Cardiac muscle cell (in vitro differentiated cells and primary cell): ENCODE measurements around the gene PHF21B. TPM values are rescaled to one million over a fixed set of nuclear protein-coding genes. Genes with fewer than 3 reads are reported as not detected.
"Not testable (repeated sequence)": the region's sequence is repeated elsewhere in the genome, so short reads cannot be mapped to it uniquely, and the experiment has no call there.

Experiments used
- DNase-seq, 2 donors: peaks; one replicate each; pipeline versions ENCODE4 v3.0.0 to v3.0.0-alpha.2; 2010 to 2017; ENCODE audit warnings: low read depth in 1 of 2, low spot score in 1 of 2
- H3K27ac ChIP-seq: fragments of 200-600 bp; sonication (generic); 2 replicates; pipeline ENCODE4 v1.5.1; 2016
- H3K27me3 ChIP-seq: fragments of 200-600 bp; sonication (generic); 2 replicates; pipeline ENCODE4 v1.6.0; 2016; ENCODE audit warnings: control low read depth
- H3K36me3 ChIP-seq: fragments of 200-600 bp; sonication (generic); 2 replicates; pipeline ENCODE4 v1.5.1; 2016; ENCODE audit warnings: control low read depth
- H3K4me1 ChIP-seq: fragments of 200-600 bp; sonication (generic); 2 replicates; pipeline ENCODE4 v1.8.1; 2017; ENCODE audit warnings: low read depth, mild to moderate bottlenecking, mixed run types
- H3K4me3 ChIP-seq: fragments of 200-600 bp; sonication (generic); 2 replicates; pipeline ENCODE4 v1.5.1; 2016; ENCODE audit warnings: mild to moderate bottlenecking
- H3K9me3 ChIP-seq: fragments of 200-600 bp; sonication (generic); 2 replicates; pipeline ENCODE4 v1.5.1; 2017; ENCODE audit warnings: low read depth, mild to moderate bottlenecking, control low read depth
- CTCF ChIP-seq: IDR thresholded peaks from 2 replicates; pipeline ENCODE4 v1.5.1; 2012; ENCODE audit warnings: low read depth, mild to moderate bottlenecking, low read length
- polyA plus RNA-seq: library from polyadenylated mRNA; unstranded; fragments of >200 nt; fragmentation: Nextera tagmentation; extraction: Ambion mirVana; gene quantifications from 2 replicates; pipeline ENCODE4 v1.2.1, GENCODE V29; 2016
- total RNA-seq: library from RNA; depleted of rRNA; stranded (reverse); fragments of >200 nt; gene quantifications from 2 replicates; pipeline ENCODE4 v1.2.3, GENCODE V29; 2016

PHF21B gene
- total and polyA plus RNA-seq, 2 experiments from 2014 or later: 3.0 to 7.2 TPM

- Histone ChIP-seq H3K9me3 (no peaks in the 10 kb centered on the region), H3K36me3 (no peaks in the 10 kb centered on the region), H3K4me3 (no peak overlapping the region), H3K27me3 (no peaks in the 10 kb centered on the region), H3K4me1 (no peaks in the 10 kb centered on the region), H3K27ac (no peak overlapping the region)
- no peak for DNase-seq
- no peak for TF ChIP-seq CTCF
These were observed 96.4 kb downstream of the PHF21B start for GRCh38 chr22:44913198-44913983.

- H3K36me3 ChIP-seq: no peaks in the 10 kb centered on the region
- no peak for DNase-seq
These were observed 100.6 kb downstream of the PHF21B start for GRCh38 chr22:44909241-44909640.

GRCh38 chr22:44907765-44908737 is 101.8 kb downstream of the PHF21B start:
- Histone ChIP-seq H3K27me3 (no peaks in the 10 kb centered on the region), H3K36me3 (no peaks in the 10 kb centered on the region), H3K9me3 (no peaks in the 10 kb centered on the region), H3K27ac (no peak overlapping the region), H3K4me1 (no peaks in the 10 kb centered on the region), H3K4me3 (no peak overlapping the region)
- no peak for DNase-seq
- TF ChIP-seq CTCF: no peak

More at GRCh38 chr22:44909241-44909640, 100.6 kb downstream of the PHF21B start:
- no peak overlapping the region for H3K27ac ChIP-seq
- H3K4me1 ChIP-seq: no peaks in the 10 kb centered on the region
- H3K4me3 ChIP-seq: no peak overlapping the region
- no peaks in the 10 kb centered on the region for H3K9me3 ChIP-seq
- TF ChIP-seq CTCF: no peak
- H3K27me3 ChIP-seq: no peaks in the 10 kb centered on the region

- Histone ChIP-seq H3K27ac (no peak overlapping the region), H3K4me1 (no peaks in the 10 kb centered on the region), H3K36me3 (no peaks in the 10 kb centered on the region), H3K27me3 (no peaks in the 10 kb centered on the region), H3K4me3 (no peak overlapping the region), H3K9me3 (no peaks in the 10 kb centered on the region)
- DNase-seq: no peak
- TF ChIP-seq CTCF: no peak
These were observed 102.7 kb downstream of the PHF21B start for GRCh38 chr22:44906999-44907644.

- Histone ChIP-seq H3K27ac (no peak overlapping the region), H3K4me3 (no peak overlapping the region), H3K36me3 (no peaks in the 10 kb centered on the region), H3K9me3 (no peaks in the 10 kb centered on the region), H3K27me3 (no peaks in the 10 kb centered on the region), H3K4me1 (no peaks in the 10 kb centered on the region)
- DNase-seq: no peak
- TF ChIP-seq CTCF: no peak
These were observed 103.4 kb downstream of the PHF21B start for GRCh38 chr22:44906248-44906936.

- not testable (repeated sequence) for H3K9me3 ChIP-seq, H3K4me3 ChIP-seq, H3K4me1 ChIP-seq, H3K27ac ChIP-seq, H3K27me3 ChIP-seq, H3K36me3 ChIP-seq, DNase-seq
These were observed 105.2 kb downstream of the PHF21B start for GRCh38 chr22:44904492-44905152.

GRCh38 chr22:44903164-44903563 is 106.6 kb downstream of the PHF21B start:
- not testable (repeated sequence) for DNase-seq, H3K27ac ChIP-seq, H3K9me3 ChIP-seq, H3K36me3 ChIP-seq, H3K4me1 ChIP-seq, H3K27me3 ChIP-seq, H3K4me3 ChIP-seq
